ENCODE data around the gene PIGH.
"Not testable (repeated sequence)": the region's sequence is repeated elsewhere in the genome, so short reads cannot be mapped to it uniquely, and the experiment has no call there.

PIGH gene

GRCh38 chr14:67553547-67553946 lies 46.5 kb downstream of the PIGH start:
- no peak for DNase-seq (ENCODE audit: low read depth in 2 of 2)

GRCh38 chr14:67551940-67552339 lies 48.1 kb downstream of the PIGH start:
- DNase-seq (ENCODE audit: low read depth in 2 of 2), result no peak

- DNase-seq (ENCODE audit: low read depth in 2 of 2), result no peak
These were observed 48.9 kb downstream of the PIGH start for GRCh38 chr14:67551123-67551522.

- no peak for DNase-seq (ENCODE audit: low read depth in 2 of 2)
These were observed 50.3 kb downstream of the PIGH start for GRCh38 chr14:67549734-67550133.

- DNase-seq (ENCODE audit: low read depth in 2 of 2), result no peak
These were observed 52.8 kb downstream of the PIGH start for GRCh38 chr14:67547224-67547780.

GRCh38 chr14:67544590-67544989 lies 55.5 kb downstream of the PIGH start:
- DNase-seq (ENCODE audit: low read depth in 2 of 2), result no peak

GRCh38 chr14:67542620-67543019 lies 57.4 kb downstream of the PIGH start:
- not testable (repeated sequence) for DNase-seq (ENCODE audit: low read depth in 2 of 2)

GRCh38 chr14:67541448-67542387 lies 58.4 kb downstream of the PIGH start:
- DNase-seq (ENCODE audit: low read depth in 2 of 2), result no peak

All from stimulated activated CD4-positive, alpha-beta T cell treated with anti-CD3 and anti-CD28 coated beads, Interleukin-12 subunit alpha, Interleukin-12 subunit beta, amount 100 ng/mL, for 24 hours (primary cell).